ENCODE data around the gene FXYD5.
"Not testable (repeated sequence)": the region's sequence is repeated elsewhere in the genome, so short reads cannot be mapped to it uniquely, and the experiment has no call there.

FXYD5 gene

DNA sequence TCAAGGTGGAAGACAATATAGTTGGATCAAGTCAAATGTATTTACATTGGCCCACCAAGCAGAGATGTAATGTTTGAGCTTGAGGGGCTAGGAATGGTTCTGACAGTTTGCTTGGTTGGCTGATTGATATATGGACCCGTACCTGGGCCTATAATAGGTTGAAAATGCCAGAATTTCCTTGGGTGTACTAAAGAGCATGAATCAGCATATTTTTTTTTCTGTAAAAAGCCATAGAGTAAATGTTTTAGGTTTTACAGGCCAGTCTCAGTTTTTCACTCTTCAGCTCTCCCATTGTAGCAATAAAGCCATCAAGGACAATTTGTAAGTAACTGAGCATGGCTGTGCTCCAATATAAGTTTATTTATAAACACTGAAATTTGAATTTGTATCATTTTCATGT, 26.9 kb downstream of the FXYD5 start:
- no peak for DNase-seq (ENCODE audit: low spot score)

DNA sequence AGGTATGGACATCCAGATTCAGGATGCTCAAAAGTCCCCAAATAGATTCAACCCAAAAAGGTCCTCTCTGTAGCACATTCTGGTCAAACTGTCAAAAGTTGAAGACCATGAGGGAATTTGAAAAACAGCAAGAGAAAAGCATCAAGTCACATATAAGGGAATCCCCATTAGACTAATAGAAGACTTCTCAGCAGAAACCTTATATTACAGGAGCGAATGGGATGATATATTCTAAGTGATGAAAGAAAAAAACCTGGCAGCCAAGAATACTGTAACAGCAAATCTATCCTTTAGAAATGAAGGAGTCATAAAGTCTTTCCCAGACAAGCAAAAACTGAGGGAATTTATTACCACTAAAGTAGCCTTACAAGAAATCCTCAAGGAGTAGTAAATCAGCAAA, 29.7 kb downstream of the FXYD5 start:
- DNase-seq (ENCODE audit: low spot score), result no peak

DNA sequence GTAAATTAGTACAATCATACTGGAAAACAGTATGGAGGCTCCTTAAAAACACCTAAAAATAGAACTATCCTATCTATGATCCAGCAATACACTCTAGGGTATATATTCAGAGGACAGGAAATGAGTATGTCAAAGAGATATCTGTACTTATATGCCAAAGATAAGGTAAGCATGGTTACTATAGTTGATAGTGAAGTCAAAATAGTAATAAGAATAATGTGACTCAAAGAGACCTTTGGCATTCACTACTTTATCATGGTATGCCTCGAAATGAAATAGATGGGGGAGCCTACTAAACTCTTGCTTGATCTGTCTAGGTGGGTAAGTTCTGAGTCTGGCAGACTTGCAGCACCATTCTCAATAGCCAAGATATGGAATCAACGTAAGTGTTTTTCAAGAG, 30.3 kb downstream of the FXYD5 start:
- DNase-seq (ENCODE audit: low spot score), result no peak

DNA sequence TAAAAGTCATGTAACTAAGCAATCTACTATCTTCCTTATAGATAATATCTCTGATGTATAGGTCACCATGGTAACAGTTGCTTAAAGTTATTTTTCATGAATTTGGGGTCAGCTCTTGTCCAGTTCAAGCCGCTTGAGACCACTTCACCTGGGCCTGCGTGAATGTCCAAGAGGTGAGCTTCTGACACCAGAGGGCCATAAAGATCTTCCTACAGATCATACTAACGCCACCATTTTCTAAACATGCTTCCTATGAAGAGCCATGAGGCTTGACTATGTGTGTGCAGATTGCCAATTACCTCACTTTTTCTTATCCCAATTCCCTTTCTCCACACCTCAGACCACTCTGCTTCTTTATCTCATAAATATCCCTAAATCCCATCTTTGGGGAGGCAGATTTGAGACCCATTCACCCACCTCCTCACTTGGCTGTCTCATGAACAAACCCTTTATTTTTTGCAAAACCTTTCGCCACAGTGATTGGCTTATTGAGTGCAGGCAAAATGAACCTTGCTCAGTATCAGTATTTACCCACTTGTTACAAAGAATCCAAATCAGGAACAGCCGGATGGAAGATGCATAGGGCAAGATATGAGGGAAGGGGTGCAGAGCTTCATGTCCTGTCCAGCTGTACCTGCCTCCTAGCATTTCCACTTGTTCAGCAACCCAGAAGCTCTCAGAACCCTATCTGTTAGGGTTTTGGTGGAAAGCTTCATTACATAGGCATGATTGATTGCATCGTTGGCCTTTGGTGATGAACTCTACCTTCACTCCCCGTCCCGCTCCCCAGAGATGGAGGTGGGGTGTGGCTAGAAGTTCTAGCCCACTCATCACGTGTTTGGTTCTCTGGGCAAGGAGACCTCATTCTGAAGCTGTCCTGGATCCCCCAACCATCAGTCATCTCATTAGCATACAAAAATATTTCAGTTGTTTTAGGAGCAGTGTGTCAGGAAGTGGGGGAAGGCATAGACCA, 39.8 kb downstream of the FXYD5 start:
- no peak for DNase-seq (ENCODE audit: low spot score)

DNA sequence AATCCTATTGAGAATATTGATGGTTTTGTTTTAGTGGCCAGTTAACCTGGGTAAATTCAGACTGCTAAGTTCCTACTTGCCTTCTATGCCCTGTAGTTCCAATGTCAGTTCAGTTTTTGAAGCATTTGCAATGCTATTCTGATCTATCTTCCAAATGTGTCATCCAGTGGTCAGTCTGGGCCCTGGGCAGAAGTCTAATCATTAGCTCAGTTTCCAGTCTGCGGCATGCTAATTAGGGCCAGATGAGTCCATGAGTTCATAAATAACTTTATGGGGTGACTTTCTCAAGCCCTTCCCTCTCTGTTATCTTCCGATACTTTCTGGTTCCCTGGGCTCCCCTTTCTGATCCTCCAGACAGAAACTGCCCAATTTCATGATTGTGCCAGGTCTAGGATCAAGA, 41.3 kb downstream of the FXYD5 start:
- DNase-seq (ENCODE audit: low spot score), result peak; percentile 69

DNA sequence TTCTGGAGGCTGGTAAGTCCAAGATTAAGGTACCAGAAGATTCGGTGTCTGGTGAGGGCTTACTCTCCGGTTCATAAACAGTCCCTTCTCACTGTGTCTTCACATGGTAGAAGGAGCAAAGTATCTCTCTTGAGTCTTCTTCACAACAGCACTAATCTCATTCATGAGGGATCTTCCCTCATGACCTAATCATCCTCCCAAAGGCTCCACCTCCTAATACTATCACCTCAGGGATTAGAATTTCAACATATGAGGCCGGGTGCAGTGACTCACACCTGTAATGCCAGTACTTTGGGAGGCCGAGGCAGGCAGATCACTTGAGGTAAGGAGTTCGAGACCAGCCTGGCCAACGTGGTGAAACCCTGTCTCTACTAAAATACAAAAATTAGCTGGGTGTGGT, 42.3 kb downstream of the FXYD5 start:
- DNase-seq (ENCODE audit: low spot score), result not testable (repeated sequence)

DNA sequence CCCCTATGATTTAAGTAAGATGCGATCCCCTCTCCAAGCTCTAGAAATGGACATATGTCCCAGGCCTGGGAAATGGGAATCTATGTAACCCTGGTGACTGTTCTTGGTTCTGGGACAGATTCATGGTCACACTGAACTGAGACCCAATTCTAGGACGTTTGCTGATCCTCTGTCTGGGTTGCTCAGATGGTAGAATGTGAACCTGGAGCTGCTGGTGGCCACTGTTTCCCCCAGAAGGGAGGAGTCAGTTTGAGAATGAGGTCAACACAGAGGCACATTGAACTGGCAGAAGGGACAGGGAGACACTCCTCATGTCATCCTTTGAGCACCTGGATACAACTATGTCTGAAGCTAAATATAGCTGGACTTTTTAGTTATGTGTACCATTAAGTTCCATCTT, 44.9 kb downstream of the FXYD5 start:
- DNase-seq (ENCODE audit: low spot score), result no peak

DNA sequence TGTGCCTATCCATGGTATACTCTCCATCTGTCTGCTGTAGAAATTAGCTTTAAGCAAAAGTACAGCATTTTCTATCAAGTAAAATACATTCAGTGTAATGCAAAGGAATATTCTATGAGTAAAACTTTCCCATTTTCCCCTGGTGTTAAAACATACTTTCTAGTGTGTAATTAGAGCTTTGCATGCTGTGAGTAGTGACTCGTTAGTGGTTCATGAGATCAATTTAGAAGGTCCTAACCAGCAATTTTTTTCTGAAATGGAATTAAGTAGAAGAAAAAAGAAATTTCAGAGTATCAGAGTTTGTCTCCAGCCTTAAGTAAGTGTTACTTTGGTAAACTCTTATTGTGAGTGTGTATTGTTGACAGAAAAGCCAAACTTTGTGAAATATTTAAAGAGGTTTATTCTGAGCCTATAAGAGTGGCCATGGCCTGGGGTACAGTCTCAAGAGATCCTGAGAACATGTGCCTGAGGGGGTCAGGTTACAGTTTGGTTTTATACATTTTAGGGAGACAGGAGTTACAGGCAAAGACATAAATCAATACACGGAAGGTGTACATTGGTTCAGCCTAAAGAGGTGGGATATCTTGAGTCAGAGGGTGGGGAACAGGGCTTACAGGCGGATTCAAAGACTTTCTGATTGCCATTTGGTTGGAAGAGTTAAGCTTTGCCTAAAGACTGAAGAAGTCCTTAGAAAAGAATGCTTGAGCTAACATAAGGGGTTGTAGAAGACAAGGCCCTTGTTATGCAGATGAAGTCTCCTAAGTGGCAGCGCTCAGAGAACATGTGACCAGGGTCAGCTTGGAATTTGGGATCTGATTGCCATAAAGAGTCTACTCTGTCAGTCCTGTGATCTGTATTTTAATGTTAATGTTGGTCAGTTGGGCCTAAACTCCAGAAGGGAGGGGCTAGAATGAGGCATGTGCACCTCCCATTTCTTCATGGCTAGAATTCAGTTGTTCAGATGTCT, 48.5 kb downstream of the FXYD5 start:
- DNase-seq (ENCODE audit: low spot score), result no peak

DNA sequence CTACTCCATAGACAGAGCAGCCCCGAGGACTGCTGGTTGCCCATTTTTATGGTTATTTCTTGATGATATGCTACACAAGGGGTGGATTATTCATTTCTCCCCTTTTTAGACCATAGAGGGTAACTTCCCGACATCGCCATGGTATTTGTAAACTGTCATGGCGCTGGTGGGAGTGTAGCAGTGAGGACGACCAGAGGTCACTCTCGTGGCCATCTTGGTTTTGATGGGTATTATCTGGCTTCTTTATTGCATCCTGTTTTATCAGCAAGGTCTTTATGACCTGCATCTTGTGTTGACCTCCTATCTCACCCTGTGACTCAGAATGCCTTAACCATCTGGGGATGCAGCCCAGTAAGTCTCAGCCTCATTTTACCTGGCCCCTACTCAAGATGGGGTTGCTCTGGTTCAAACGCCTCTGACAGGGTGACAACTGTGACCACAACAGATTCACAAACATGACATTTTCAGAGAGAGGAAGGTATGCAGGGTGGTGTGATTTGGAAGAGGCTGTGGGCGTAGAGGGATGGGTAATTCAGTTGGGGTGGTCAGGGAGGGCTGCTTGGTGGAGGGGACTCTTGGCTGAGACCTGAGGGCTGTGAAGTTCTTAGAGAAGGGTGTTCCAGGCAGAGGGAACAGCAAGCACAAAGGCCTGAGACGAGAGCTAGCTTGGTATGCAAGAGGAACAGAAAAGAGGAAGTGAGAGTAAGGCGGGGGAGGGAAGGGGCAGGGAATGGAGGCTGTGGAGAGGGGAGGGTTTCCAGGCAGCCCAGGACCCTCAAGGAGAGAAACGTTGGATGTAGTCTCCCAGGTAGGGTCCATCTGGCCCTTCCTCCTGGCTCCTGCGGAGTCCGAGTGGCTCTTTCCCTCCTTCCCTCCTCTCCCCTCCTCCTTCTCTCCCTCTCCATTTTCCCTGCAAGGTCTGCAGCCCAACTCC, 50.5 kb downstream of the FXYD5 start:
- no peak for DNase-seq (ENCODE audit: low spot score)

DNA sequence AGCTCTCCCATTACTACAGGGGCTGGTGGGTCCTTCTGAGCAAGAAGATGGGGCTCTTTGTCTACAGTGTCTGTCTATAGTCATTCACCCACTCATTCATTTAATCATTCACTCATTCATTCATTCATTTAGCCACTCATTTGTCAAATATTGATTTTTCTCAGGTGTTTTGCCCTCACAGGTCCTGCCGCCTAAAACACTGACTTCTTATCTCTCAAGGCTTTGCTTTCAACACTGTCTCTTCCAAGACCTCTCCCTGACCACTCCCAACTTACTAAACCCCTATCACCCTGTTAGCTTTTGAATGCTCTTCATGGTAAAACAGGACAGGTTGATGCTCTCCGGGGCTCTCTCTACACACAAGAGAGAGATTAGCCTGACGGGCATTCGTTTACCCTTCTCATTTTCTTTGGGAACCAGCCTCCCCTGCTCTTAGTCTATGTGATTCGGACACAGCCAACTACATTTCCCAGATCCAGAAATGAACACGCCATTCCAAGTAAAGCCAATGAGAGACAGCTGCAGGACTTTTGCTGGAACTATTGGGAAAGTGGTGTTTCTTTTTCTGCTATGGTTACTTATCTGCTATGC, 51.3 kb downstream of the FXYD5 start:
- no peak for DNase-seq (ENCODE audit: low spot score)

DNA sequence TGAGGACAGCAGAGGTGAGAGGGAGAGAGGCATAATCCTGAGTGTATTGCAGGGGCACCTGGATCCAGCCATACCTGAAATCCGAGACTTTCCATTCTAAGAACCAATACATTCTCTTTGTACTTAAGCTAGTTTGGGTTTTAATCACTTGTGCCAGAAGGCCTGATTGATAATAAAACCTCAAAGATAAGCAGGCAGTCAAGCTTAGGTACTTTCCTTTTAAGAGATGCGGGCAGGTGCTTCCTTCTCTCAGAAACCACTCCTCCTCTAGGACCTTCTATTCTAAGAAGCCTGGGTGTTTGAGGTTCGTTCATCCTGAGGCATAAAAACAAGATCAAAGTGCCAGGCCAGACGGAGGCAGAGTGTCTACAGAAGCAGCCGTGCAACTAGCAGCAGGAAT, 51.8 kb downstream of the FXYD5 start:
- no peak for DNase-seq (ENCODE audit: low spot score)

DNA sequence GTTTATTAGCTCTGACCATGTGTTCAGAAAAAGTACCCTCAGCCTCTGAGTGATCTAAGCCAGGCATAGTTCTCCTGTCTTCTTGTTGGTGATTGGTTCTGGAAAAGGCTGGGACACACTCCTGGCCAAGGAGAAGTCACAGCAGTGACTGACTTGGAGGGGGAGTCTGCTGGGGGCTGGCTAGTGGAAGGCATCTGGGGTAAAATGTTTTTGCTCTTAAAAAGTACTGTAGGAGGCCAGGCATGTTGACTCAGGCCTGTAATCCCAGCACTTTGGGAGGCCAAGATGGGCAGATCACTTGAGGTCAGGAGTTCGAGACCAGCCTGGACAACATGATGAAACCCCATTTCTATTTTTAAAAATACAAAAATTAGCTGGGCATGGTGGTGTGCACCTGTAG, 52.3 kb downstream of the FXYD5 start:
- no peak for DNase-seq (ENCODE audit: low spot score)

DNA sequence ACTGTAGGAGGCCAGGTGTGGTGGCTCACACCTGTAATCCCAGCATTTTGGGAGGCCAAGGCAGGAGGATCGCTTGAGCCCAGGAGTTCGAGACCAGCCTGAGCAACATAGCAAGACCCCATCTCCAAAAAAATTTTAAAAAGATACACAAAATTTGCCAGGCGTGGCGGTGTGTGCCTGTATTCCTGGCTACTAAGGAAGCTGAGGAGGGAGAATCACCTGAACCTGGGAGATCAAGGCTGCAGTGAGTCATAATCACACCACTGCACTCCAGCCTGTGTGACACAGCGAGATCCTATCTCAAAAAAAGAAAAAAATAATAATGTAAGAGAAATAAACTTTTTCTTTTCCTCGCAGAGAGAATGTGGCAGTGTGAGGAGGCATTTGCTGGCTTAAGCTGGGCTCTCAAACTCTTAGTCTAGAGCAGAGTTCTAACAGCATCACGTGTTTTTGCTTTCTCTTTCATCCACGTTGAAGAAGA, 52.9 kb downstream of the FXYD5 start:
- DNase-seq (ENCODE audit: low spot score), result peak; percentile 4

DNA sequence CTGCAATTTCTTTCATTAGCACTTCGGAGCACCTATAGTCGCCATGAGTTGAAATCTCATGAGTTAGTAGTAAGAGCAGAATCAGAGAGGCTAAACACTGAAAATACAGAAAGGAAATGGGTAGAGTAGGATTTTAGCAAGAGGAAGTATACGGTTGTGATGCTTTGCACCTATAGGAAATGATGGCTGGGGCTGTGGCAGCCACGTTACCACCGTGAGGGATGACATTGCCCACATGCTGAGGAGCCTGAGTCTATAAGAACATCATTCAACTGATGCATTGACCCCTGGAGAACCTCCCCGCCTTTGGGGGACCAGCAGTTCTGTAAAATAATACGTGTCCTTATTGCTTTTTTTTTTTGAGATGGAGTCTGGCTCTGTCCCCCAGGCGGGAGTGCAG, 53.6 kb downstream of the FXYD5 start:
- no peak for DNase-seq (ENCODE audit: low spot score)

DNA sequence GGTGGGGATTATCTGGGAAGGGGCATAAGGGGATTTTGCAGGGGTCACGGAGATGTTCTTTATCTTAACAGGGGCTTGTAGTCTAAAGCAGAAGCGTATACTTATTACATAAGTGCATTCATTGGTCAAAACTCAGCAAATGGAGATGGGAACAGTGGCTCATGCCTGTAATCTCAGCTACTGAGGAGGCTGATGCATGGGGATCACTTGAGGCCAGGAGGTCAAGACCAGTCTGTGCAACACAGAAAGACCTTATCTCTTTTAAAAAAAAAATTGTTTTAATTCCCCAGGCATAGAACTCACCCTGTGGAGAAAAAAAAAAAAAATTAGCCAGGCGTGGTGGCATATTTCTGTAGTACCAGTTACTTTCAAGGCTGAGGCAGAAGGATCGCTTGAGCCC, 55.1 kb downstream of the FXYD5 start:
- DNase-seq (ENCODE audit: low spot score), result no peak

DNA sequence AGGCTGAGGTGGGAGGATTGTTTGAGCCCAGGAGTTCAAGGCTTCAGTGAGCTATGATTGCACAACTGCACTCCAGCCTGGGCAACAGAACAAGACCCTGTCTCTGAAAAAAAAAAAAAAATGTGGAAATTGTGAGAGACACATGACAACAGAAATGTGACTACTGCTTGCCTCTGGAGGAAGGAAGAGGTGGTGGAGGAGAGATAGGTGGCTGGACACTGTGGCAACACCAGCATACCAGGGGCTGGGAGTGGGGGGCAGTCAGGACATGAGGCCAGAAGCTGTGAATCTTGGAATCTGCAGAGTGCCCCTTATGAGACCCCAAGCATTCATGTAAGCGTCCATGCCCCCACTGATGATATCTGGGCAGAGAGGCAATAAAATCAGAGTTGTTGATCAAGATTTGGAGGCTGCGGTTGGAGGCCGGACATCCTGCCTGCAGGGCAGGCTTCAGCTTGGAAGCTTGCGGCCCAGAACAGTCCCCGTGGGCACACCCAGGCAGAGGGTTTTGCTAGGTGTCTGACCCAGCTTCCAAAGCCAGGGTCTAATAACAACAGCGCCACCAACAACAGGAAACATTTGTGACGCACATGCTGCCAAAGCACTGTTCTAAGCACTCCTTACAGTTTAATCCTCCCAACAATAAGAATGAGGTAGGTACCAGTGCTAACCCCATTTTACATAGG, 57.2 kb downstream of the FXYD5 start:
- DNase-seq (ENCODE audit: low spot score), result no peak

DNA sequence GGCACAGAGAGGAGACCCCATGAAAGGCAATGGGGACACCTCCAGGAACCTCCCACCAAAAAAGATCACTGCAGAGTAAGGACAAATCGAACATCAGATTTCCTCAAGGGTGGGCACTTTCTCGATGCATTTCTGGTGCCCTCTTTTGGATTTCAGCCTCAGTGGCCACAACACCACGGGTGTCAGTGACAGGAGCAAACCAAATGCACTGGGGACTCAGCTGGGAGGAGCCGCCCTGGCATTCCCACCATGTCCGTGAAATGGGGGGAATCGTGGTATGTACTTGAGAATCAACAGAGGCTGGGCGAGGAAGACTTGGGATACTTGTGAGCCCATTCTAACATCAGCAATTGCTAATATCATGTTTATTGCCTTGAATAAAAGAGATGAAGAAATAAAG, 57.7 kb downstream of the FXYD5 start:
- no peak for DNase-seq (ENCODE audit: low spot score)

DNA sequence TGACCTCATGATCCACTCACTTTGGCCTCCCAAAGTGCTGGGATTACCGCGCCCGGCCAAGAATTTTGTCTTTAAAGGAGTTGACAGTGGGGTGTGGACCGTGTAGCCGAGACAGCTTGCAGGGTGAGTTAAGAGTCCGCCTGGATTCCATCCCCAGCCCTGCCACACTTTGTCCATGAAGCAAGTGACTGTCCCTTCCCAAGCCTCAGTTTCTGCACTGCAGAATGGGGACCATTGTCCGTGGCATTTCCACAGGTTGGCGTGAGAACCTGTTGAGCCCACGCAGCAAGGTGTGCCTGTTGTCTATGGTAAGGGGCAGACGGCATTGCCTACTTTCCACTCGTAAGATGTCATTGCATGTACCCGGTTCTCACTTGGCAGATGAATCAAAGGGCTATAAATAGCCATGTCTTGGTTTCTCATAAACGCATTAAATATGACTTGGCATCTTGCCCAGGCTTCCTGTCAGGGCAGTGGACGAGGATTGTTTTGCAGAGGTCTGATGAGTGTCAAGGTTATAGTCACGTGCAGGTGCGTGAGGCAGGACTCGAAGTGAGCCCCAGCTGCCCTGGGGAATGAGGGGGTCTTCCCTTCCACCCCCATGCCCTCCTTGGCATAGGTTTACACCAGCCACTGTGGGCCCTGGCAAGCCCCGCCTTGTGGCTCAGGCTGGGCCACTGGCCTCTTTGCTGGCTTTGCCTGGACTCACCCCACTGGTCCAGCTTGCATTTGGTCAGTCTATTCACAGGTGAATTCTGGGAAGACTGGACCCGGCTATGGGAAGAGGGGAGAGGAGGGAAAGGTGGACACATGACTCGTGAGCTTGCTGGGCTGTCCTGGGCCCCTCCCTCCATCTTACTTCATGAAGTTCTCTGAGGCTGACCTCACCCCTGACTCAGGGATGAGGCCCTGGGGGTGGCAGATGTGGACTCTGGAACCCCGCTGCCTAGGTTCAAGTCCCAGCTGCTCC, 59.4 kb downstream of the FXYD5 start:
- DNase-seq (ENCODE audit: low spot score), result no peak

DNA sequence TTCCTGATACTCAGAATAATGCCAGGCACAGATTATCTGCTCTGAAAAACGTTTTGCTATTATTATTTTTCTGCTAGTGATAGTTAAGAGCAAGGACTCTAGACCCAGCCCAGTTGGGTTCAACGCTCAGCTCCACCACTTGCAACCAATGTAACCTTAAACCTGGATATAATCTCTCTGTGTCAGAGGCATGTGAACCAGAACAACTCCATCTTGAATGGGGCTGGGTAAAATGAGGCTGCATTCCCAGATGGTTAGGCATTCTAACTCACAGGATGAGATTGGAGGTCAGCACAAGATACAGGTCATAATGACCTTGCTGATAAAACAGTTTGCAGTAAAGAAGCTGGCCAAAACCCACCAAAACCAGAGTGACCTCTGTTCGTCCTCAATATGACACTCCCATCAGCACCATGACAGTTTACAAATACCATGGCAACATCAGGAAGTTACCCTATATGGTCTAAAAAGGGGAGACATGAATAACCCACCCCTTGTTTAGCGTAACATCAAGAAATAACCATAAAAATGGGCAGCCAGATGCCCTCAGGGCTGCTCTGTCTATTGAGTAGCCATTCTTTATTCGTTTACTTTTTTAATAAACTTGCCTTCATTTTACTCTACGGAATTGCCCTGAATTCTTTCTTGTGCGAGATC, 60.4 kb downstream of the FXYD5 start:
- DNase-seq (ENCODE audit: low spot score), result no peak

Data from AG20443 (cell line).